ENCODE measurements around the gene LPP.

Gene LPP

GRCh38 chr3:188326111-188326510 is 172.2 kb downstream of the LPP start:
- no peak for DNase-seq (ENCODE audit: low read depth in 3 of 3, low spot score in 1 of 3)

GRCh38 chr3:188326968-188327367 is 173.0 kb downstream of the LPP start:
- DNase-seq (ENCODE audit: low read depth in 3 of 3, low spot score in 1 of 3), result no peak

GRCh38 chr3:188327433-188327832 is 173.5 kb downstream of the LPP start:
- no peak for DNase-seq (ENCODE audit: low read depth in 3 of 3, low spot score in 1 of 3)

GRCh38 chr3:188330138-188330537 is 176.2 kb downstream of the LPP start:
- no peak for DNase-seq (ENCODE audit: low read depth in 3 of 3, low spot score in 1 of 3)

- no peak for DNase-seq (ENCODE audit: low read depth in 3 of 3, low spot score in 1 of 3)
Measured at GRCh38 chr3:188331166-188331565, 177.2 kb downstream of the LPP start.

GRCh38 chr3:188332085-188332484 is 178.1 kb downstream of the LPP start:
- DNase-seq (ENCODE audit: low read depth in 3 of 3, low spot score in 1 of 3), result no peak

- DNase-seq (ENCODE audit: low read depth in 3 of 3, low spot score in 1 of 3), result no peak
Measured at GRCh38 chr3:188335656-188336055, 181.7 kb downstream of the LPP start.

- no peak for DNase-seq (ENCODE audit: low read depth in 3 of 3, low spot score in 1 of 3)
Measured at GRCh38 chr3:188336178-188336577, 182.2 kb downstream of the LPP start.

- DNase-seq (ENCODE audit: low read depth in 3 of 3, low spot score in 1 of 3), result no peak
Measured at GRCh38 chr3:188337232-188337631, 183.3 kb downstream of the LPP start.

GRCh38 chr3:188338086-188338485 is 184.1 kb downstream of the LPP start:
- no peak for DNase-seq (ENCODE audit: low read depth in 3 of 3, low spot score in 1 of 3)

GRCh38 chr3:188339410-188340295 is 185.7 kb downstream of the LPP start:
- no peak for DNase-seq (ENCODE audit: low read depth in 3 of 3, low spot score in 1 of 3)

GRCh38 chr3:188341501-188341900 is 187.5 kb downstream of the LPP start:
- DNase-seq (ENCODE audit: low read depth in 3 of 3, low spot score in 1 of 3), result no peak

GRCh38 chr3:188342991-188343732 is 189.2 kb downstream of the LPP start:
- DNase-seq (ENCODE audit: low read depth in 3 of 3, low spot score in 1 of 3), result no peak

- DNase-seq (ENCODE audit: low read depth in 3 of 3, low spot score in 1 of 3), result no peak
Measured at GRCh38 chr3:188343894-188344293, 189.9 kb downstream of the LPP start.

- DNase-seq (ENCODE audit: low read depth in 3 of 3, low spot score in 1 of 3), result no peak
Measured at GRCh38 chr3:188345223-188345622, 191.3 kb downstream of the LPP start.

- DNase-seq (ENCODE audit: low read depth in 3 of 3, low spot score in 1 of 3), result no peak
Measured at GRCh38 chr3:188348435-188349244, 194.7 kb downstream of the LPP start.

- no peak for DNase-seq (ENCODE audit: low read depth in 3 of 3, low spot score in 1 of 3)
Measured at GRCh38 chr3:188349351-188349901, 195.5 kb downstream of the LPP start.

GRCh38 chr3:188349933-188350332 is 196.0 kb downstream of the LPP start:
- DNase-seq (ENCODE audit: low read depth in 3 of 3, low spot score in 1 of 3), result no peak

GRCh38 chr3:188350961-188351360 is 197.0 kb downstream of the LPP start:
- DNase-seq (ENCODE audit: low read depth in 3 of 3, low spot score in 1 of 3), result no peak

- no peak for DNase-seq (ENCODE audit: low read depth in 3 of 3, low spot score in 1 of 3)
Measured at GRCh38 chr3:188351648-188352047, 197.7 kb downstream of the LPP start.
